Umbilical cord (tissue), 2 donors: ENCODE results near the gene RXRA. TPM values are rescaled to one million over a fixed set of nuclear protein-coding genes. Genes with fewer than 3 reads are reported as not detected.

Source experiments
- DNase-seq: peaks from one replicate; pipeline ENCODE4 v3.0.0-alpha.2; 2015; ENCODE audit warnings: low spot score
- total RNA-seq: library from RNA; depleted of rRNA; stranded (reverse); fragments of >200 nt; gene quantifications from one replicate; pipeline ENCODE4 v1.2.3, GENCODE V29; 2014; ENCODE audit warnings: low replicate concordance; ENCODE audit not compliant: insufficient read depth

RXRA gene
- total RNA-seq, 1 donor from 2014 or later: 15.9 TPM

DNA sequence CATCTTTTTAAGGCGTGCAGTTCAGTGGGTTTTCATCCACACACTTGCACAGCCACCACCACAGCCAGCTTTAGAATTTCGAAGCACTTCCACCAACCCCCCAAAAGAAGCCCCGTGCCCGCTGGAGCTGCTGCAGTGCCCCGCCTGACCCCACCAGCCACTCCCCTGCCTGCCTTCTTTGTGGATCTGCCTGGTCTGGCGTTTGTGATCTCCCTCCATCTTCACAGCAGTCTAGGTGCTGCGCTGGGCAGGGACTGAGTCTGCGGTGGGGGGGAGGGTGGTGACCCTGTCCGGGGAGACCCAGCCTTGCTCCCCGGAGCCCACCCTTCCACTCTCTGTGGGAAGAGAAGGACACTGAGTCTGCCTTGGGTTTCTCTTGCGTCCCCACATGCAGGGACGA, 40.8 kb downstream of the RXRA start:
- no peak for DNase-seq

DNA sequence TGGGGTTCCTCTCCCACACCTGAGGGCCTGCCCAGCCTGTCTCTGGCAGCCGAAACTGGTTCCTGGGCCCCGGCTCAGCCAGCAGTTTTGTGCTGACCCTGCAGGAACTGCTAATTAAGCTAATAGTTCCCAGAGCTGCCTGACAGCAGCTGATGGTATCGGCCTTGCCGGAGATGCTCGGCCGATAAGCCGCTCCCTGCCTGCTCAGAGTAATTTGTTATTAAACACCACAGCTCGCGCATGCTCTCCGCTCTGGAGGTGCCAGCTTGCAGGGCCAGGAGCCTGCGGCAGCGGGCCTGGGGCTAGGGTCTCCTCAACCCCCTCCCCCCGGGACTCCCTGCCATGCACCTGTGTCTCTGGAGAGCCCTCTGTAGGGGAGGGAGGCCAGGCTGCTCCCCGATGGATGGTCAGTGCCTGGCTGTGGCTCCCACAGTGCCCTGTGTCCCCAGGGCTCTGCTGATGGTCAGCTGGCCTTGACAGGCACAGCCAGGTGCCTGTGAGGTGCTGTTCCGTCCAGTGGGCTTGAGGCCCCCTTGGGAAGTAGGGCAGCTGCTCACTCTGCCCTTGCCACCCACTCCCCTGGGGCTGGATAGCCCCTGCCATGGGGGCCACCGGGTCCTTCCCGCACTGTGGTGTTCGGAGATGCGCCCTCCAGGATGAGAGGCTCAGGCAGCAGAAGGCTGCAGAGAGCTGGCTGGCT, 41.7 kb downstream of the RXRA start:
- peak; percentile 68 for DNase-seq

DNA sequence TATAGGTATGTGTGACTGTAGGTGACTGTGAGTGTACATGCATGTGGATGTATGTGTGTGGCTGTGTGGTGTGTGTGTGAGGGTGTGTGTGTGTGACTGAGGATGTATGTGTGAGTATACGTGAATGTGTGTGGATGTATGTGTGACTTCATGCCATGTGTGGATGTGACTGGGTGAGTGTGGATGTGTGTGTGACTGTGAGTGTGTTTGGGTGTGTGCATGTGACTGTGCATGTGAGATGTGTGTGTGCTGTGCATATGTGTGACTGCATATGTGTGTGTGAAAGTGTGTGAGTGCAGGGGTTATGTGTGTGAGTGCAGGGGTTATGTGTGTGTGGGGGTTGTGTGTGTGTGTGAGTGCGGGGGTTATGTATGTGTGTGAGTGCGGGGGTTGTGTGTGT, 42.3 kb downstream of the RXRA start:
- DNase-seq: no peak

DNA sequence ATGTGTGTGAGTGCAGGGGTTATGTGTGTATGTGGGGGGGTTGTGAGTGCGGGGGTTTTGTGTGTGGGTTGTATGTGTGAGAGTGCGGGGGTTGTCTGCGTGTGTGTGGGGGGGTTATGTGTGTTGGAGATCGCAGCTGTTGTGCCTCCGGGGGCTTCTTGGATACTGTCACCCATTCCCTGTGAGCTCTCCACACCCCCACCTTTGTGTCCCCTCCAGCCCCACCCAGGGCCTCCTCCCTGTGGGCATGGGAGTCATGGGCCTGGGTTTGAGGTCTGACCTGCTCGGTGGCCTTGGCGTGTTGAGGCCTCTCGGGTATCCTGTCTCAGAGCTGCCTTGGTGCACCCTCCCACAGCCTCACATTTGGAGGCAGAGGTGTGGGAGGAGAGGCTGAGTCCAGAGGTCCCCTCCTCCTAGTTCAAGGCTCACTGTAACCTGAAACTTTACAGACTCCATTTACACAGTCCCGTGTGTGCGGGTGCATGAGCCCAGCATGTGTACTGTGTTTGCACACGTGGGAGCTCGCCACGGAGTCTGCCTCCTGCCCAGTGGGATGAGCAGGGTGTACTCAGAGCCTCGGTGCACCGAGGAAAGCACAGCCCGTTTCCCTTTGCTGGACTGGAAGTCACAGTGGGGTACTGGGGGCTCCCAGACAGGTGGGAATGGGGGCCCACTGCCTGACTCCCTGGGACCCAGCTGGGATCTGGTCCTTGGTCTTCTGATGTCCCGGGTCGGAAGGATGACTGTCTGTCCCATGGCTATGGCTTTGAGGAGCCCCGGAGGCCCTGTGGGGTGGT, 43.4 kb downstream of the RXRA start:
- no peak for DNase-seq

DNA sequence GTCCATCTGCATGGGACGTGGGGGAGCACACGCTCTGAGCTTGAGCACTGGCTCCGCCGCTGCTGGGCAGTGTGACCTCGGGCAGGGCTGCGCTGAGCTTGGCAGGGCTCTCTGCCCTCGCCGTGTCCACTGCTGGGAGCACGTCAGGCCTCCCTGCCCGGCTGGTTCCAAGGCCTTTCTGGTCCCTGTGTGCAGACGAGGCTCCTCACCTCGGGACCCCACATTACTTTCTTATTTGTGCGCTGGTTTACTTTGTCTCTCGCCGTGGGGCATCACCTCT, 43.9 kb downstream of the RXRA start:
- DNase-seq: no peak

DNA sequence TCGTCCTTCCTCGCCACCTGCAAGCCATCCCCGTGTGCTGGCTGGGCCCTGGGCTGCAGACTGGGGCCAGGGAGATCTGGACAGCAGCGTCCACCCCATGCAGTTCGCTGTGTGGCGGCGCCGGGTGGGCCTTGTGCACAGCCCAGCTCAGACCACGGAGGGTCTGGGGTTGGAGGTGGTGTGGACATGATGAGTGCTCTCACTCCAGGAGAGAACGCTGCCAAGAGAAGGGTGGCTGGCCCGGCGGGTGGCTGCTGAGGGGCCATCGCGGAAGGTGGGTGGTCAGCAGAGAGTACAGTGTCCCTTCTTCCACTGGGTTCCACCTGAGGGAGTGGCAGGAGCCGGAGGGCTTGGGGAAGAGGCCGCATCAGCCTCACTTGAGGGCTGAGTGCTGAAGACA, 44.4 kb downstream of the RXRA start:
- no peak for DNase-seq

DNA sequence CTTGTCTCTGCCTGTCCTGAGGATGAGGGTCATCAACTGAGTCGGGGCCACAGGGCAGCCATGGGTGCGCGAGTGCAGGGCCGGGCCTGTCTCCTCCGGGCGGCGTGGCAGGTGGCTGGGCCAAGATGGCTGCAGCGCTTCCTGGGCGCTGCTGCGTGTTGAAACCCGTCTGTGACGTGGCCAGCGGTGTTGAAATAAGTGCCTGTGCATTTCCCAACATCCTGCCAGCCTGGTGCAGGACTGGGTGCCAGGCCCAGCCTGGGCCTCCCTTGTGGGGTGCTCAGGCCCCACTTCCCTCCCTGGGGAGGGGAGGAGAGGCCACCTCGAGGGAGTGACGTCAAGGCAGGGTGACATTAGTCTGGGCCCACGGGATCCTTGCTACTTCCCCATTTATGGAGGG, 45.5 kb downstream of the RXRA start:
- peak; percentile 49 for DNase-seq

DNA sequence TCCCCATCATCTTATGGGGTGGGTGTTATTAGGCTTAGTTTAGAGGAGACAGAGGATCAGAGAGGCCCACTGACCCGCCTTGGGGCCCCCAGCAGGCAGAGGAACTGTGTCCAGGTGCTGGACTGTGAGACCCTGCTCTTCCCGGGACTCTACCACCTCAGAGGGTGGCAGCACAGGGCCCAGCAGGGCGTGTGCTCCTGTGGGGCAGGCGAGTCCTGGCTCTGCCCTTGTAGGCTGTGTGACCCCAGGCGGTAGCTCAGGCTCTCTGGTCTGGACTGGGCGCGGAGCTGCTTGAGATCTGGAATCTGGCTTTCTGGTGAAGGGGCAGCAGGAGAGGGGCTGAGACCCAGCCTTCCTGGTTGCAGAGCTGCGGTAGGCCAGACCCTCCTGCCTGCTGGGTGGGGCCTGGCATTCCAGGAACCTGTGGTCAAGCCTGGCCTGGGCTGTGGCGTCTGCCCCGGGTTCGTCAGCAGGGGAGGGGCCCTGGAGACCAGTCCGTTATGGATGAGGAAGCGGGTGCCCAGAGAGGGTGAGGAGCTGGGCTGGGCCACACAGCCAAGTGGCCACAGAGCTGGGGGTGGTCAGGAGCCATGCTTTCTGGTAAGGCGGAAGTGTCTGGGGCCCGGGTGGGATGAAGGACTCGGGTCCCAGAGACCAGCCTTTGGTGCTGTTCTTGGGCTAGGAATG, 46.5 kb downstream of the RXRA start:
- DNase-seq: no peak

DNA sequence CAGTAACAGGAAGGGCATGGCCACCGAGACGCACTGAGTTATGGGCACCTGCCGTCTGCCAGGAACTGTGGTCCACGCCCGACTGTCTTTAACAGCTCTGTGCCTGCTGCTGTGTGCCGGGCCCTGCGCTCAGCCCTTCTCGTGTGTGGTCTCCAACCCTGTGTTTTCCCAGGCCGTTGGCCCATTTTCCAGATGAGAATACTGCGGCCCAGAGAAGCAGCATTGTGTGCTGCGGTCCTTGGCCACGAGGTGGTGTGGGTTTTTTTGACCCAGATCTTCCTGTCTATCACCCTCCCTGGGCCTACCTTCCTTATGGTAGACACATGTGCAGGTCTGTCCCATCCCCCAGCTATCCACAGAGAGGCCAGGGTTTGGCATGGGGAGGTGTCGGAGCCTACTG, 47.0 kb downstream of the RXRA start:
- no peak for DNase-seq

DNA sequence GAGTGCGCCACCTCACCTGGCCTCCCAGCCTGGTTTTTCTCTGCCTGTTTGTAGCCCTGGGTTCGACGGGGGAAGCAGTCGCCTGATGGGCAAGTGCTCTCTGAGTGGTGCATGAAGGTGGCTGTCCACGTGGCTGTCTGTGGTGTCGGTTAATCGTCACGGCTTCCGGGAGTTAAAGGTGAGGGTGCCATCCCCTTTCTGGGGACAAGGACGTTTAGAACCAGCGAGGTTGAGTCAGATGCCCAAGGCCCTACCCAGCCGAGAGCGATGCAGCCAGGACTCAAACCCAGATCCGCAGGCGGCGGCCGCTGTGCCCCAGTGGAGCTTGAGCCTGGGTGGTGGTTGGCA, 47.7 kb downstream of the RXRA start:
- no peak for DNase-seq

DNA sequence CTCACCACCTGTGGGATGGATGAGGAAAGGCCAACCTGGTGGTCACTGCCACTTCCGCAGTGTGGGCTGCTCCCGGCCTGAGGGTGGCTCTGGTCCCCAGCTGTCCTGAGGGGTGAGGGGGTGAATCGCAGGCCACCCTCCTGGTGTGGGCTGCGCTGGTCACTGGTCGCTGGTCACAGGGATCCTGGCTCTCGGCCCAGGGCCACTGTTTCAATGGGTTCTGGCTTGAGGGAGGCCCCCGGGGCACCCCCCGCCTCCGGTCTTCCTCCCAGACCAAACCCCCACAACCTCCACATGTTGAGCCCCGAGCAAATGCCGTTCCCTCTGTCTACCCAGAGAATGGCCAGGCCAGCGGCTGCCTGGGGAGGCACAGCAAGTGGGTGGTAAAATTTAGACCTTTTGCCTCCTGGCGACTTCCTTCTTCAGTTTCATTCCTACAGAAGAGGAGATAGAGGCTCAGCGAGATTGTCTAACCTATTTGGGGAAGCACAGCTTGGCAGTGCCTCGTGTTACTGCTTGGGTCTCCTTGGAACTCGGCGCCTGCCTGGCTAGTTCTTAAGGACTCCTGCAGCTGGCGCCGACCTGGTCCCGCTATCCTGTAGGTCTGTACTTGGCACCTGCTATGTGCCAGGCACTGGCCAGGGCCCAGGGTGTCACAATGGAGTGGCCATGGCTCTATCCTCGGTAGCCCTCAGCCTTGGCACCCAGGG, 48.2 kb downstream of the RXRA start:
- DNase-seq: no peak

DNA sequence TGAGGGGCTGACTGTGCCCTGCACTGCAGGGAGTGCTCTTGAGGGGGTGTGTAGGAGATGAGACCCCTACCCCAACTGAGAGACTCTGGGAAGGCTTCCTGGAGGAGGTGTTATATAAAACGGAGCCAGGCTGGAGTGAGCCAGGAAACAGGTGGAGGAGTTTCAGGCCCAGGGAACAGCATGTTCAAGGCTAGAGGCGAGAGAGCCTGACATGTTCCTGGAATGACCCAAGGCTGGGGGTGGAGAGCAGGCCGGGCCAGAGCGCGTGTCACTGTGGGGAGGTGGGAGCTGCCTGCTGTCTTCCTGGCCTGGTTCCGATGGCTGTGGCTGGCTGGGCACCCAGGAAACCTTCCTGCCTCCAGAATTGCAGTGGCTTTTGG, 48.7 kb downstream of the RXRA start:
- no peak for DNase-seq

DNA sequence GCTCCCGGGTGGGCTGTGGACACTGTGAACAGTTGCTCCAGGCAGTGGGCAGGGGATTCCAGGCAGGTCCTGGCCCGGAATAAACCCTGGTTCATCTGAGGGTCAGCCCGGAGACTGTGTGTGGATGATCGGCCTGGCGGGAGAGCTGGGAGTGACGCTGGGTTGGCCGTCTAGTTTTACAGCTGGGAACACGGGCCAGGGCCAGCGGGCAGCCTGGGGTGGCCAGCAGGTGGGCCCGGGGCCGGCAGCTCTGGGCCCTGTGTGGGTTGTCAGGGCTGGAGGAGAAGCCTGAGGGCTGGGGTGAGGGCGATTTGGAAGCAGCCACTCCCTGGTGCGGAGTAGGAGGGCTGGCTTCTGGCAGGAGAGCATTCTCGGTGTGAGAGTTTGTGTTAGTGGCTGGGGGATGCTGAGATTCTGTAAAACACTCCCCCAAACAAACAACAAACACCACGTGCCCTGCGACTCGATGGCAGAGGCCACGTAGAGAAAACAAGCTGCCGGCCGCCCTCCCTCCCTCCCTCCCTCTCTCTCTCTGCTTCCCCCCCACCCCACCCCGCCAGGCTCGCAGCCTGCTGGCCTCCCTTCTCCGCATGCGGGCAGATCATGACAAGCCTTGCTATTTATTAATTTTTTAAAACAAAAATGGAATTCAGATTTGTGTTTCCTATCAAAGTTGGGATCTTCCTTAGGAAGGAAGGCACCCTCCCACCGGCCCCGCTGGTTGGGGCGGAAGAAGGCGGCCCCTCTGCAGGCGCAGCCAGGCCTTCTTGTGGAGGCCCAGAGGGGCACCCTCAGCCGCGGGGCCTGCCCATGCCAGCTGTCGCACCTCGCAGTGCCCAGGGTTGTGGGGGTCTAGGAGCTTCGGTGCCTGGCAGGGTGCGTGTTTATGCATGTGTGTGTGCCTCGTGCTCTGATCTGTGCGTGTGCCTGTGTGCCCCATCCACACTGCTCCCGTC, 49.5 kb downstream of the RXRA start:
- peak; percentile 69 for DNase-seq

DNA sequence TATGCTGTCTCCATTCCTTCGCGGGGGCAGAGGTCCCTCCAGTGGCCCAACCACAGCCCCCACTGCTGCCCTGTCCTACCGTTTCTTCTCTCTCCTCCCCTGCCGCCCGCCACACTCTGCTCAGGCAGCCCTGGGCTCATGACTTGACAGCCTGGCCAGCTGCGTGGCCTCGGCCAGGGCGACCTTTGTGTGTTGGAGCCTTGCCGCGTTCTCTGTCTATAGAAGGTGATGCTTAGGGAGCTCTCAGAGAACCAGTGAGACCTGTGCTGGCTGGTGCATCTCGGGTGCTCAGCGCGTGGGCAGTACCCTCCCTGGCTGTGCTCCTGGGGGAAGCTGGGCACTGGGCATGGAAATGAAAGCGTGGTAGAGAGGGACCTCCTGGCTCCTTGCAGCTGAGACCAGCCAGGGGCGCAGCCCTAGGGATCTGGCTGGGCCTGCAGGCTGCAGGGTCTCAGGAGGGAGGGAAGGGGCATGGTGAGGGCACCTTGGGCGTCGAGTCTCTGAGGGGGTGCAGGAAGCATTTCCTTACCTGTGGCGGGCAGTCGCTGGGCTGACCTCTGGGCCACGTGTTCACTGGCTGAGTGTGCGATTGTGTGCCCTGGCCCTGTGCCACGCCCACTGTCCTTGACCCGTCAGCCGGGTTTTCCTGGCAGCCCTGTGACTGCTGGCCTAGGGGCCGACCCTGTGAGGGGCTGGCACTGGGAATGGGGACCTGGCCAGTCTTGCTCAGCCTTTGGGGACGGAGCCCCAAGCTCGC, 50.3 kb downstream of the RXRA start:
- no peak for DNase-seq

DNA sequence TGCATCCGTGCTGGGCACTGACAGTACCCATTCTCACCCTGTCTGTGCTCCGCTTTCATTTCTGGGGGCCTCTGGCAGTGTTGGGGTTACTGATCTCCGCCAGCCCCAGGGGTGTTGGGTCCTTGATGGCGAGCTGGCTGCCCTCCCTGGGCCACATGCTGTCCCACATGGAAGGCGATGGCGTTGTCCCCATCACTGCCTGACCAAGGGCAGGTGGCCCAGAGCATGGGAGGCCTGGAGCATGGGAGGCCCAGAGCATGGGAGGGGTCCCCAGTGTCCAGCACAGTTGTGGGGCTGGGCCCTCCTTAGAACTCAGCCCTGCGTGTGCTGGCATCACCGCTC, 50.9 kb downstream of the RXRA start:
- DNase-seq: no peak

DNA sequence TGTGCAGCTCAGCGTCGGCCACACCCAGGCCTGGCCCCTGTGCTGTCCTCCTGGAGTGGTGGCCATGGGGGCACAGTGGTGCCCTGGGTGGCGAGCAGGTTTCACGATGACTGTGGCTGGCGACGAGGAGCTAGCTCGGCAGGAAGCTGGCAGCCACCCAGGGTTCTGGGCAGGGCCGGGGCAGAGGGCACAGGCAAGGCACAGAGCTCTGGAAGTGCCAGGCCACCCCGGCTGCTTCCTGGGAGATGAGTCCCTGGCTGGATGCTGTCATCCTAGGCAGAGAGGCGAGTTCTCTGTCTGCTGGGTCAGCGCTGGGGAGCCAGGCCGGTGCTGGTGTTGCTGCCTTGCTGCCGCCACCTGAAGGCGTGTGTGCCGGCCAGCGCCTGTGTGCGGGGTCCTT, 51.7 kb downstream of the RXRA start:
- DNase-seq: no peak

DNA sequence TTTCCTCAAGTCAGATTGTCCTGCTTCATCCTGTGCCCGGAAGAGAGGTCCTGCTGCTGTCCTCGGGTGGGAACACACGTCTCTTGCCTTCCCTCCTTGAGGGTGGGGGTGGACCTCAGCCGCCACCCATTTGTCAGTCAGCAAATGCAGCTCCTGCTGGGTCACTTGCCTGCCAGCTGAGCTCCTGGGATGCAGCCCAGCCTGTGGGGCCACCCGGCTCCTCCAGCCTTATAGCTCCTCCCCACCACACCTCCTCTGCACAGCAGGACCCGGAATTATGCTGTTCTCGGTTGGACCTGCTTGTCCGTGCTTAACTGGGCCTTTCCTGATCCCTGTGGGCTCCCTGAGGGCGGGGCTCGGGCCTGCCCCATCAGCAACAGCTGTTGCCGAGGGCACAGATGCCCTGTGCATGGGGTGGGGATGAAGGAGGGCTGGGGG, 52.7 kb downstream of the RXRA start:
- DNase-seq: peak; percentile 88

DNA sequence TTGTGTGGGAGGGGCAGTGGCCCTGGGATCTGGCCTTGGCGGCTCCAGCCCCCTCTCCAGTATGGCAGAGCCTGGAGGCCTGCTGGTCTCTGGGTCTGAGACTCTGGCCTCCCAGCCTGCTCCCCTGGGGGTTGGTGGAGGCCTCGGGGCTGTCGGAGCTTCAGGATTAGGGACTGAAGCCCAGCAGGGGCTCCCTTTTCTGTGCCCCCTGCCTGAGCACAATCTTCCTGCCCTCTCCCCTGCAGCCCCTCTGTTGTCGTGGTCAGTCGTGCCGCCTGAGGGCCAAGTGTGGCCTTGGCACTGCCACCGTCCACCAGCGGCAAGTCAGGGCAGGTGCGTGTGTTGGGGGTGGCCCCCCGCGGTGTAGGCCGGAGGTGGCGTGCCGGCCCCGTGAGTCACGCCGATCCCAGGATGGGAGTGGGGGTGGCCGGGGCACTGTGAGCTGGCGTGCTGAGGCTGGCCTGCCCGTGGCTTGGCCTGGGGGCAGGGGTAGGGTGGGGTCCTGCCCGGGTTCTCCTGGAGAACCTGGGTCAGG, 53.6 kb downstream of the RXRA start:
- DNase-seq: no peak

DNA sequence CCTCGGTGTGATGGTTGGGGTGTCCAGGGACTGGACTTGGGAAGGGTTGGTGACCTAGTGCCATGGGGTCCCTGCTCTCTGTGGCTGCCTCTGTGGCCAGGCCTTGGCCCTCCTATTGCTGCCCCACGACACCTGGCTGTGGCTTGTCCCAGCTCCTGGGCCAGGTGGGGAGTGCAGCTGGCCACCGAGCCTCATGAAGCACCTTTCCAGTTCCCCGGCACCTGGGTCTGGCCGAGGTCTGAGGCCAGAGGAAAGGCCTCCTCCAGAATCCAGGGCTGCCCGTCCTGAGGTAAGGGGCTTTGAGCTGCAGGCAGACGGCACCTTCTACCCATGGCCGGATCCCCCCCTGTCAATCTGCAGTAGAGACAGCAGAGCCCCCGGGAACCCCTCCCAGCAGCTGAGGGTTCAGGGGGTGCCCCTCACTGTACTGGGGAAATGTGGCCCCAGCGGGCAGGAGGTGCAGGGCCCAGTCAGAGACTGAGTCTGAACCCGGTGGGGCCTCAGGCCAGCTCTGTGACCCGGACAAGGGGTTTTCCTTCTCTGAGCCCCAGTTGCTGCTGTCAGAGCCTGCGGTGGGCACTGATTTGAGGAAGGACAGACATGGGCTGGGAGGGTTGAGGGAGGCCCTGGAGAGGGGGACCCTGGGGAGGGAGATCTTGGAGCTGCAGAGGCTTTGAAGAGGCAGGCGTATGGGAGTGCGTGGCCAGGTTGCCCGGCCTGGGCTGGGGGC, 54.5 kb downstream of the RXRA start:
- DNase-seq: peak; percentile 51

DNA sequence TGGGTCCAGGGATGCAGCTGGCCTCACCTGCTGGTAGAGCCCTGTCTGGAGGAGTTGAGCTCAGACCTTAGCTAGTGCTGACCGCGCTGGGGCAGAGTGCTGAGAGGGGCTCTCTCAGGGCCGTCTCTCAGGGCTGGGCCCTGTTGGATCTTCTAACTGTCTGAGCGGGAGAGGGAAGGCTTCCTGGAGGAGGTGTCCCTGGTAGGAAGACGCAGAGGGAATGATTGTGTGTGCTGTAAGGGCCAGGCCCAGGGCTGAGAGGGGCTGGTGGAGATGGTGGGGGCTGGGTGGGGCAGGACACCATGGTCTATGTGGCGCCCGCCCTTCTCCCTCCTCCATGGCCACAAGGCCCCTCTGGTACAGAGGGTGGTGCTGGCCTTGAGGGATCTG, 55.0 kb downstream of the RXRA start:
- DNase-seq: no peak
